Neutrophil (primary cell): Measurements from ENCODE around the gene TMEM239.

Experiments
- H3K27ac ChIP-seq: fragments of 200-600 bp; sonication (generic); 2 replicates; pipeline ENCODE4 v1.5.1; 2016; ENCODE audit warnings: mild to moderate bottlenecking, moderate library complexity
- H3K27me3 ChIP-seq: fragments of 200-600 bp; sonication (generic); 2 replicates; pipeline ENCODE4 v1.6.0; 2016; ENCODE audit warnings: mild to moderate bottlenecking
- H3K36me3 ChIP-seq: fragments of 200-600 bp; sonication (generic); 2 replicates; pipeline ENCODE4 v1.5.1; 2017
- H3K4me1 ChIP-seq, 2 experiments: fragments of 200-600 bp in 1 of 2; sonication (generic) in 1 of 2; 1 replicate in 1 of 2; 2 replicates in 1 of 2; pipeline versions ENCODE4 v1.5.1 to v1.6.1; 2013 to 2016; ENCODE audit warnings: low read depth in 1 of 2, low read length in 1 of 2, mild to moderate bottlenecking in 1 of 2, moderate library complexity in 1 of 2; ENCODE audit not compliant: control insufficient read depth in 1 of 2, insufficient read depth in 1 of 2
- H3K4me3 ChIP-seq, 2 experiments: fragments of 200-600 bp in 1 of 2; sonication (generic) in 1 of 2; 1 replicate in 1 of 2; 2 replicates in 1 of 2; pipeline ENCODE4 v1.5.1; 2013 to 2016; ENCODE audit warnings: low read depth in 1 of 2, low read length in 1 of 2, mild to moderate bottlenecking in 1 of 2, moderate library complexity in 1 of 2
- H3K9me3 ChIP-seq: fragments of 200-600 bp; sonication (generic); 2 replicates; pipeline ENCODE4 v1.5.1; 2016
- TF ChIP-seq, protein P1 (sequence below): fragments of 200-600 bp; sonication (generic); IDR thresholded peaks from 2 replicates; pipeline ENCODE4 v1.5.1; 2016; ENCODE audit warnings: antibody characterized with exemption

TMEM239 gene

GRCh38 chr20:2798095-2798805 lies 17.9 kb upstream of the TMEM239 start:
- peaks cover 50% of the 10 kb centered on the region for H3K27me3 ChIP-seq
- no peaks in the 10 kb centered on the region for H3K36me3 ChIP-seq
- TF ChIP-seq, protein P1, sequence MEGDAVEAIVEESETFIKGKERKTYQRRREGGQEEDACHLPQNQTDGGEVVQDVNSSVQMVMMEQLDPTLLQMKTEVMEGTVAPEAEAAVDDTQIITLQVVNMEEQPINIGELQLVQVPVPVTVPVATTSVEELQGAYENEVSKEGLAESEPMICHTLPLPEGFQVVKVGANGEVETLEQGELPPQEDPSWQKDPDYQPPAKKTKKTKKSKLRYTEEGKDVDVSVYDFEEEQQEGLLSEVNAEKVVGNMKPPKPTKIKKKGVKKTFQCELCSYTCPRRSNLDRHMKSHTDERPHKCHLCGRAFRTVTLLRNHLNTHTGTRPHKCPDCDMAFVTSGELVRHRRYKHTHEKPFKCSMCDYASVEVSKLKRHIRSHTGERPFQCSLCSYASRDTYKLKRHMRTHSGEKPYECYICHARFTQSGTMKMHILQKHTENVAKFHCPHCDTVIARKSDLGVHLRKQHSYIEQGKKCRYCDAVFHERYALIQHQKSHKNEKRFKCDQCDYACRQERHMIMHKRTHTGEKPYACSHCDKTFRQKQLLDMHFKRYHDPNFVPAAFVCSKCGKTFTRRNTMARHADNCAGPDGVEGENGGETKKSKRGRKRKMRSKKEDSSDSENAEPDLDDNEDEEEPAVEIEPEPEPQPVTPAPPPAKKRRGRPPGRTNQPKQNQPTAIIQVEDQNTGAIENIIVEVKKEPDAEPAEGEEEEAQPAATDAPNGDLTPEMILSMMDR, result no peak
- H3K4me3 ChIP-seq, result no peak overlapping the region
- H3K27ac ChIP-seq, result no peak overlapping the region
- H3K4me1 ChIP-seq, result peaks cover 19 to 25% of the 10 kb centered on the region in 2 experiments
- H3K9me3 ChIP-seq, result no peaks in the 10 kb centered on the region

DNA sequence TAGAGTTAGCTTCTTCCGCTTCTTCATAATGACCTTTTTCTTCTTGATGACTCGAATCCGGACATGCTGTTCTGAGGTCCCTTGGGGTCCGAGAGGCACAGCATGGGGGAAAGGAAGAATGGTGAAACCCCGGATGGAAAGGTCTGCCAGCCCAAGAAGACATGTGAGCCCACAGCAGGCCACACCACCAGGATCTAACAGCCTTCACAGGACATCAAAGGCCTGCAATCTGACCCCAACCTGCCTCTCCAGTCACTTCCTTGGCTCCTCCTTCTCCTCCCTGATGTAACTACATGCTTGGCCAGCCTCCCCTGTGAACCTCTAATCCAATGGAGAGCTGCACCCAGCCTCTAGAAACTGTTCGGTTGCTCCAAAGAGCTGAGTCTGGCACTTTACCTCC lies 17.4 kb upstream of the TMEM239 start:
- Histone ChIP-seq H3K27ac (no peak overlapping the region), H3K36me3 (no peaks in the 10 kb centered on the region), H3K27me3 (peaks cover 55% of the 10 kb centered on the region), H3K4me3 (no peak overlapping the region), H3K9me3 (no peaks in the 10 kb centered on the region), H3K4me1 (peaks cover 19 to 25% of the 10 kb centered on the region in 2 experiments)
- TF ChIP-seq, protein P1, result no peak

DNA sequence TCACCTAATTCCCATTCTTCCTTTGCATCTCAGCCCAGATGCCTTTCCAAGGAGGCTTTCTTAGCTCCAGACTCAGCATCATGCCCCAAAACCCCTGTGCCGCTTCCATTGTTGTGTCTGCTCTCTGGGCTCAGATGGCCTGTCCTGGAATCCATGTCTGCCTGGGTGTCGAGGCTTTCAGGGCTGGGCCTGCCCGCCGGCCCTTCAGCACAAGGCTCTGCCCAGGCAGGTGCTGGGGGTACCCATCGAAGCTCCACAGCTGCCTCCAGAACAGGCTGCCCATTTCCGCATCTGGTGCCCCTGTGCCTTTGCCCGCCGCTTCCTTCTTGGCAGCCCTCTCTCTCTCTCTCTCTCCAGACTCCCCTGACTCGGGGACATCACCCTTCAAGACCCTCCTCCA lies 16.9 kb upstream of the TMEM239 start:
- no peaks in the 10 kb centered on the region for H3K36me3 ChIP-seq
- H3K27ac ChIP-seq, result no peak overlapping the region
- H3K9me3 ChIP-seq, result no peaks in the 10 kb centered on the region
- peak overlapping the region in 1 of 2 experiments; percentile 43 for H3K4me3 ChIP-seq
- TF ChIP-seq, protein P1, result no peak
- H3K4me1 ChIP-seq, result peaks cover 19 to 25% of the 10 kb centered on the region in 2 experiments
- H3K27me3 ChIP-seq, result peaks cover 60% of the 10 kb centered on the region

- Histone ChIP-seq H3K9me3 (no peaks in the 10 kb centered on the region), H3K27ac (no peak overlapping the region), H3K36me3 (no peaks in the 10 kb centered on the region), H3K4me1 (peaks cover 19 to 25% of the 10 kb centered on the region in 2 experiments), H3K4me3 (peak overlapping the region; percentile 30 to 43), H3K27me3 (peaks cover 66% of the 10 kb centered on the region)
- TF ChIP-seq, protein P1, result no peak
Observed at GRCh38 chr20:2799688-2800520, 16.3 kb upstream of the TMEM239 start.

DNA sequence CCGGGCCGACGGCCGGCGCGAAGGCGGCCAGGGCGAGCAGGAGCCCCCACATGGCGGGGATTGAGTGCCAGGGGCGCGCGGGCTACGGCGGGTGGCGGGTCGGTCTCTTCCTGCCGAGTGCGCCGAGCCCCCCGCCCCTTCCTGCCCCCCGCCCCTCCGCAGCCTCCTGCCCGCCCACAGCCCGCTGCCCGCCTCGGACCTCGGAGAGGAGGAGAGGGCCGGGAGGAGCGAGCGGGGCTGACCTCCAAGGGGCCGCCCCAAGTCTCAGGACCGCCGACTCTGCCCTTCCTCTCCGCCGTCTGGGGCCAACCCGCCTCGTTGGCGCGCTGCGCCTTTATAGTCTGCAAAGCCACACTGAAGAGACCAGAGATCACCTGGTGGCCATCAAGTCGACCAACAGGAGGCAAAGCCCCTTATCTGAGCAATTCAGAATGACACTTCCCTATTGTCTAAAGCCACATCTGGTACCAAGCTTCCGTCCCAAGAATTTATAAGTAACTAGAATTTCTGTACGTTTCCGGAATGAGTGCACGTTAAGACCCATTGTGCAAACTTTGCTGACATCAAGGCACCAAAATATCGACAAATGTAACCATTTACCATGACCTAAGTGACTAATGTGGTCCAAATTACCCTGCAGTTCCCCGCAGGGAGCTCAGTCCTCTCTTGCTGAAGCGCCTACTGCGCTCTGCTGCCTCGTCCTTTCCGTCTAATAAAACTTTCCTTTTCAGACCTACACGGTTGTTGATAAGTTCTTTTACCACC lies 15.5 kb upstream of the TMEM239 start, which contains the start of gene CPXM1:
Gene CPXM1 (minus strand): TSS at position 107 of the 765 bp plus-strand sequence. CDS start 55 bp downstream, at position 52.
- Histone ChIP-seq H3K27me3 (peaks cover 74% of the 10 kb centered on the region), H3K9me3 (no peaks in the 10 kb centered on the region), H3K4me1 (peaks cover 19 to 25% of the 10 kb centered on the region in 2 experiments), H3K27ac (no peak within 1 kb of the TSS), H3K36me3 (no peaks in the 10 kb centered on the region), H3K4me3 (peak within 1 kb of the TSS; percentile 30 to 43)
- TF ChIP-seq, protein P1, result no peak
